K562 (cell line): Measurements from ENCODE around the gene HELZ2. TPM values are rescaled to one million over a fixed set of nuclear protein-coding genes. Genes with fewer than 3 reads are reported as not detected.

Source experiments
- ATAC-seq: fragments of 200-7000 bp; cut with Tn5 transposase; 3 replicates; pipeline ENCODE4 v1.9.1; 2020; ENCODE audit warnings: moderate library complexity
- BruUV-seq: library from RNA; stranded (reverse); fragments of 400-500 nt; replicated peaks from 2 replicates; lab custom pipeline; 2021; lab: Mats Ljungman, UMichigan
- CTCF ChIA-PET: fragments of 300-600 bp; formaldehyde crosslinking; extraction: SDS; loops from one replicate; lab custom pipeline; 2021; ENCODE audit warnings: low intra/inter-chr PET ratio; lab: Yijun Ruan, JAX
- POLR2A ChIA-PET: fragments of 300-600, 350-650 bp; sonication (Branson Sonifier 250); formaldehyde crosslinking; extraction: SDS; loops from one replicate; lab custom pipeline; 2021; ENCODE audit warnings: antibody characterized with exemption, inconsistent platforms; lab: Yijun Ruan, JAX
- DNase-seq, 4 experiments: peaks; one replicate each; pipeline versions ENCODE4 v3.0.0 to v3.0.0-alpha.2; 2011 to 2018; ENCODE audit warnings: low spot score in 3 of 4, mixed read lengths in 3 of 4; ENCODE audit errors: extremely low read depth in 1 of 4
- FAIRE-seq: peaks from 2 replicates; lab custom pipeline; 2011; peaks lifted over from hg19 to GRCh38; lab: Jason Lieb, UNC
- H2AFZ ChIP-seq: 2 replicates; pipeline ENCODE4 v1.6.0; 2011; ENCODE audit warnings: low read depth, low read length, control low read depth, inconsistent platforms
- H3K27ac ChIP-seq: fragments of 200-600 bp; 3 replicates; pipeline ENCODE4 v1.8.0; 2011; ENCODE audit warnings: low read depth, mild to moderate bottlenecking, control low read depth, inconsistent platforms, low read length, moderate library complexity, mixed read lengths; ENCODE audit errors: extremely low read depth
- H3K27me3 ChIP-seq, 2 experiments: fragments of 300-600 bp in 1 of 2; 2 replicates in 1 of 2; 3 replicates in 1 of 2; pipeline versions ENCODE4 v1.6.0 to v1.8.0; 2011; ENCODE audit warnings: inconsistent platforms in 2 of 2, low read length in 2 of 2, mild to moderate bottlenecking in 1 of 2, mixed read lengths in 1 of 2, moderate library complexity in 1 of 2; ENCODE audit not compliant: control insufficient read depth in 2 of 2, insufficient read depth in 2 of 2
- H3K36me3 ChIP-seq: fragments of 300-600 bp; 3 replicates; pipeline ENCODE4 v1.8.0; 2011; ENCODE audit warnings: mild to moderate bottlenecking, low read length, inconsistent platforms; ENCODE audit not compliant: control insufficient read depth, insufficient read depth
- H3K4me1 ChIP-seq, 2 experiments: fragments of 200-600 bp in 1 of 2; replicated peaks in 1 of 2; 2 replicates in 1 of 2; 3 replicates in 1 of 2; pipeline versions ENCODE4 v1.5.1 to v1.8.0; 2011; ENCODE audit warnings: inconsistent platforms in 2 of 2, low read length in 2 of 2, mild to moderate bottlenecking in 1 of 2, mixed read lengths in 1 of 2, moderate library complexity in 1 of 2; ENCODE audit not compliant: control insufficient read depth in 2 of 2, insufficient read depth in 2 of 2
- H3K4me2 ChIP-seq: 2 replicates; pipeline ENCODE4 v1.6.1; 2011; ENCODE audit warnings: low read length, control low read depth, inconsistent platforms, mixed read lengths; ENCODE audit not compliant: insufficient read depth
- H3K4me3 ChIP-seq: fragments of 200-600 bp; sonication (generic), shearing (Covaris generic); 2 replicates; pipeline ENCODE4 v1.5.1; 2016; ENCODE audit warnings: control low read depth, inconsistent platforms
- H3K79me2 ChIP-seq: fragments of 200-600 bp; 3 replicates; pipeline ENCODE4 v1.8.0; 2011; ENCODE audit warnings: low read length, inconsistent platforms; ENCODE audit not compliant: control insufficient read depth, insufficient read depth
- H3K9ac ChIP-seq, 2 experiments: 2 replicates each; pipeline versions ENCODE4 v1.6.0 to v1.6.1; 2011; ENCODE audit warnings: low read depth in 2 of 2, low read length in 2 of 2, control low read depth in 1 of 2, inconsistent platforms in 1 of 2, mild to moderate bottlenecking in 1 of 2, mixed read lengths in 1 of 2; ENCODE audit not compliant: insufficient read depth in 1 of 2
- H3K9me1 ChIP-seq: one replicate; pipeline ENCODE4 v1.6.0; 2011; ENCODE audit warnings: inconsistent platforms, mild to moderate bottlenecking, low read length, moderate library complexity; ENCODE audit not compliant: control insufficient read depth, insufficient read depth
- H3K9me3 ChIP-seq: replicated peaks from 2 replicates; pipeline ENCODE4 v1.5.1; 2011; ENCODE audit warnings: low read depth, low read length, inconsistent platforms; ENCODE audit not compliant: control insufficient read depth, insufficient read depth
- H4K20me1 ChIP-seq: replicated peaks from 2 replicates; pipeline ENCODE4 v1.6.1; 2011; ENCODE audit warnings: low read length, inconsistent platforms, mixed read lengths; ENCODE audit not compliant: control insufficient read depth, insufficient read depth
- ASH1L ChIP-seq: fragments of 450-650 bp; IDR thresholded peaks from 2 replicates; pipeline ENCODE4 v1.6.1; 2018; ENCODE audit warnings: borderline replicate concordance, mild to moderate bottlenecking, low read depth; ENCODE audit not compliant: partially characterized antibody
- ERF ChIP-seq: fragments of 450-650 bp; formaldehyde crosslinking; IDR thresholded peaks from 2 replicates; pipeline ENCODE4 v1.4.0; 2020; ENCODE audit warnings: mild to moderate bottlenecking, mixed read lengths
- FOXK1 ChIP-seq: sonication (generic); formaldehyde crosslinking; IDR thresholded peaks from 2 replicates; pipeline ENCODE4 v1.8.0; 2022; ENCODE audit warnings: missing genetic modification reagents, mild to moderate bottlenecking, borderline replicate concordance
- HNRNPLL ChIP-seq: fragments of 200-400 bp; formaldehyde crosslinking; IDR thresholded peaks from 2 replicates; pipeline ENCODE4 v1.6.1; 2017; ENCODE audit warnings: low read length, low read depth, mild to moderate bottlenecking; ENCODE audit not compliant: poor library complexity, severe bottlenecking
- NFE2 ChIP-seq: IDR thresholded peaks from 2 replicates; pipeline ENCODE4 v1.6.1; 2014; ENCODE audit warnings: antibody characterized with exemption, low read depth
- POLR2B ChIP-seq: fragments of 450-650 bp; IDR thresholded peaks from 2 replicates; pipeline ENCODE4 v1.6.1; 2018; ENCODE audit warnings: low read depth; ENCODE audit not compliant: partially characterized antibody
- PTTG1 ChIP-seq: fragments of 450-650 bp; IDR thresholded peaks from 2 replicates; pipeline ENCODE4 v1.6.1; 2016; ENCODE audit warnings: low read depth, mild to moderate bottlenecking, missing genetic modification characterization, missing compliant biosample characterization
- RBBP5 ChIP-seq: fragments of 200-600 bp; sonication (generic); IDR thresholded peaks from 2 replicates; pipeline ENCODE4 v1.6.1; 2012; ENCODE audit warnings: borderline replicate concordance, mild to moderate bottlenecking, low read length, control low read depth, inconsistent platforms; ENCODE audit not compliant: insufficient read depth, poor library complexity, severe bottlenecking
- RBM39 ChIP-seq: fragments of 200-400 bp; formaldehyde crosslinking; optimal IDR thresholded peaks from 2 replicates; pipeline ENCODE3; 2018; ENCODE audit warnings: low read depth, low read length
- RUNX1 ChIP-seq: sonication (generic); IDR thresholded peaks from 2 replicates; pipeline ENCODE4 v1.6.1; 2016; ENCODE audit warnings: antibody characterized with exemption, low read depth
- SAFB ChIP-seq: fragments of 200-400 bp; formaldehyde crosslinking; IDR thresholded peaks from 2 replicates; pipeline ENCODE4 v1.6.1; 2017; ENCODE audit warnings: low read depth, low read length, borderline replicate concordance
- SAP30 ChIP-seq: fragments of 200-600 bp; sonication (generic); IDR thresholded peaks from 2 replicates; pipeline ENCODE4 v1.6.1; 2012; ENCODE audit warnings: borderline replicate concordance, low read depth, mild to moderate bottlenecking, moderate library complexity, low read length, control low read depth, inconsistent platforms; ENCODE audit not compliant: insufficient read depth, poor library complexity, severe bottlenecking
- SIN3B ChIP-seq: fragments of 450-650 bp; IDR thresholded peaks from 2 replicates; pipeline ENCODE4 v1.6.1; 2017; ENCODE audit warnings: low read depth, mild to moderate bottlenecking, moderate library complexity
- SMARCA5 ChIP-seq: fragments of 450-650 bp; IDR thresholded peaks from 2 replicates; pipeline ENCODE4 v1.6.1; 2016
- TSHZ1 ChIP-seq: fragments of 250-450 bp; sonication (Bioruptor Pico); IDR thresholded peaks from 2 replicates; pipeline ENCODE4 v1.4.0; 2020; ENCODE audit warnings: mild to moderate bottlenecking, moderate library complexity
- ZNF668 ChIP-seq: fragments of 250-450 bp; sonication (Bioruptor Pico); IDR thresholded peaks from 2 replicates; pipeline ENCODE4 v1.8.0; 2022; ENCODE audit warnings: mild to moderate bottlenecking, inconsistent platforms
- WGBS: fragments of 100-300 bp; shearing (Covaris generic); methylation state at CpG from one replicate; pipeline ENCODE4 v1.1.6; 2016; ENCODE audit warnings: low coverage, mixed read lengths; ENCODE audit not compliant: insufficient coverage; ENCODE audit errors: missing lambda C conversion rate; 5-methylcytosine and 5-hydroxymethylcytosine counted together
- in situ Hi-C: fragments of 300-500 bp; cut with MboI; formaldehyde crosslinking; loops from 4 replicates; pipeline ENCODE4 v1.15.0; 2018; ENCODE audit warnings: inconsistent platforms, mixed read lengths
- intact Hi-C: fragments of 100-400 bp; cut with micrococcal nuclease; formaldehyde crosslinking; loops from 2 replicates; pipeline ENCODE4 v1.14.2; 2022
- polyA plus RNA-seq, 8 experiments: library from polyadenylated mRNA; depleted of rRNA in 4 of 8; stranded (reverse) in 5 of 8; unstranded in 3 of 8; fragments of >200 nt; fragmentation: Nextera tagmentation in 2 of 8; fragmentation: Illumina TruSeq in 1 of 8; extraction: Ambion mirVana in 2 of 8; extraction: Trizol in 1 of 8; gene quantifications; 2 replicates each; pipeline versions ENCODE4 v1.2.1 to v1.2.3, GENCODE V29; 2011 to 2014; ENCODE audit warnings: inconsistent platforms in 1 of 8, missing spikeins in 1 of 8
- total RNA-seq, 7 experiments: library from RNA; depleted of rRNA in 6 of 7; stranded (reverse); fragments of >200 nt in 6 of 7; fragmentation: Illumina TruSeq in 2 of 7; extraction: Trizol in 2 of 7; gene quantifications; 2 replicates each; pipeline versions ENCODE4 v1.2.1 to v1.2.3, GENCODE V29; 2011 to 2021; ENCODE audit warnings: low replicate concordance in 1 of 7

HELZ2 gene
- total and polyA plus RNA-seq, 9 of the 15 experiments (the other 6 are each of a cell fraction or from before 2014, with no cell fraction given): 0.03 to 7.8 (median 2.9) TPM; not detected in 1

- DNase-seq: no peak
- in situ Hi-C loops: no loop called here
These were observed 40.7 kb downstream of the HELZ2 start for GRCh38 chr20:63533388-63533787.

GRCh38 chr20:63532449-63532971 is 41.5 kb downstream of the HELZ2 start:
- Histone ChIP-seq H3K9ac (no peak overlapping the region), H2AFZ (no peak overlapping the region), H3K9me3 (no peaks in the 10 kb centered on the region), H3K4me2 (no peak overlapping the region), H3K4me3 (no peak overlapping the region), H4K20me1 (peaks cover 9% of the 10 kb centered on the region; the same call in 1 of the 2 replicates), H3K27ac (no peak overlapping the region), H3K36me3 (no peaks in the 10 kb centered on the region), H3K79me2 (no peaks in the 10 kb centered on the region), H3K4me1 (peaks cover 3 to 70% of the 10 kb centered on the region in 2 experiments; a peak in 3 of 5 replicates), H3K9me1 (no peaks in the 10 kb centered on the region), H3K27me3 (peaks cover 0 to 44% of the 10 kb centered on the region in 2 experiments; a peak in 3 of 5 replicates)
- POLR2A ChIA-PET: interaction anchor here (0.8 to 0.9 kb wide), 2 partner anchors 10 kb away, joined by 3 to 4 read pairs; no protein-coding TSS in a partner anchor
- WGBS: 39% methylated on average over 18 of the region's 24 CpGs
- ATAC-seq (no peak), FAIRE-seq (no peak), DNase-seq (no peak)
- BruUV-seq: no TSS peak
- intact Hi-C loops: loop anchor here (10.0 kb wide), 2 partner anchors 122 to 172 kb away; partner anchors contain the start of genes ARFRP1, RTEL1, STMN3 and ZGPAT
- in situ Hi-C loops: no loop called here
- CTCF ChIA-PET: no interaction called here
- TF ChIP-seq SAP30 (no peak), TSHZ1 (no peak), HNRNPLL (no peak), PTTG1 (tag) (no peak), ASH1L (no peak), POLR2B (no peak), SAFB (no peak)

More at GRCh38 chr20:63533388-63533787, 40.7 kb downstream of the HELZ2 start:
- Histone ChIP-seq H3K27me3 (peaks cover 0 to 44% of the 10 kb centered on the region in 2 experiments; a peak in 3 of 5 replicates), H4K20me1 (peaks cover 9% of the 10 kb centered on the region; the same call in 1 of the 2 replicates), H3K36me3 (no peaks in the 10 kb centered on the region), H3K79me2 (no peaks in the 10 kb centered on the region), H3K4me1 (peaks cover 6 to 79% of the 10 kb centered on the region in 2 experiments; a peak in 4 of 5 replicates), H3K9ac (no peak overlapping the region), H3K27ac (no peak overlapping the region), H3K9me3 (no peaks in the 10 kb centered on the region), H3K4me2 (no peak overlapping the region), H3K4me3 (no peak overlapping the region), H2AFZ (no peak overlapping the region), H3K9me1 (no peaks in the 10 kb centered on the region)
- FAIRE-seq (no peak), ATAC-seq (no peak)
- no TSS peak for BruUV-seq
- TF ChIP-seq ERF (CRISPR knock-in tag) (no peak), RBBP5 (no peak), RUNX1 (no peak), SMARCA5 (no peak), FOXK1 (no peak), ZNF668 (CRISPR knock-in tag) (no peak), RBM39 (no peak), SIN3B (no peak), NFE2 (no peak)
- POLR2A ChIA-PET: interaction anchor here (0.8 to 2.2 kb wide), 2 partner anchors 9 to 13 kb away, joined by 6 to 27 read pairs; partner anchors contain the start of gene PPDPF
- CTCF ChIA-PET: no interaction called here
- intact Hi-C loops: loop anchor here (10.0 kb wide), 2 partner anchors 121 to 171 kb away; partner anchors contain the start of genes ARFRP1, RTEL1, STMN3 and ZGPAT
- WGBS: 29% methylated on average over 9 of the region's 14 CpGs
